HG03135 (cell line): Measurements from ENCODE around the gene ATP2B3.

Source experiments
- ATAC-seq: cut with Tn5 transposase; IDR thresholded peaks from one replicate; pipeline ENCODE4 v1.9.1; 2021; ENCODE audit warnings: mild to moderate bottlenecking, moderate library complexity; ENCODE audit not compliant: unreplicated experiment

Gene ATP2B3

DNA sequence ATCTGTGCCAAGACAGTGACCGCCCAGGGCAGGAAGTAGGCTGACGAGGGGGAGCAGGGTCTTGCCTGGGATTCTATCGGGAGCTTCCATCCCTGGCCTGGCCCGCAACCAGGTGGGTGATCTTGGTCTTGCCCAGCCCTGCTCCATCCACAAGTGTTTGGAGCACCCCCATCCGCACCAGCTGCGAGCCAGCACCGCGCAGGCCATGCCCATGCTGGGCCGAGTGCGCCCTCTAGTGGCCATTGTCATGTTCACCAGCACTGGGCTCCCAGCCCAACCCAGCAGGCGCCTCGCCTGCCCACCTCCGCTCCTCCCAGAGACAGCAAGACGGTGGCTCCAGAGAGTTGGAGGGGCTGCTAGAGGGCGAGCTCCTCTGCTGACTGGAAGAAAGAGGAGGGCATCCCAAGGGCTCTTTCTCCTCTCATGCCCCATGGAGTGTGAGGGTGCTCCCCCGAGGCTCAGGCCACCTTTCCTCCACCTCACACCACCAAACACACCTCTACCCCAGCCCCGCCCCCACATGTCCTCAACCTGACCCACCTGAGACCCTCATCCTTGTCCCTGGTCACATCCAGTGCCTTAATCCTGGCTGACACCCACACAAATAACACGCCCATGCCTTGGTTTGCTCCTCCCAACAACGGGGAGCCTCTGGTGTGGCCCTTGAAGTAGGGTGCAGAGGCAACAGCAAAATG is 9.8 kb upstream of the ATP2B3 start:
- ATAC-seq = peak; percentile 94

DNA sequence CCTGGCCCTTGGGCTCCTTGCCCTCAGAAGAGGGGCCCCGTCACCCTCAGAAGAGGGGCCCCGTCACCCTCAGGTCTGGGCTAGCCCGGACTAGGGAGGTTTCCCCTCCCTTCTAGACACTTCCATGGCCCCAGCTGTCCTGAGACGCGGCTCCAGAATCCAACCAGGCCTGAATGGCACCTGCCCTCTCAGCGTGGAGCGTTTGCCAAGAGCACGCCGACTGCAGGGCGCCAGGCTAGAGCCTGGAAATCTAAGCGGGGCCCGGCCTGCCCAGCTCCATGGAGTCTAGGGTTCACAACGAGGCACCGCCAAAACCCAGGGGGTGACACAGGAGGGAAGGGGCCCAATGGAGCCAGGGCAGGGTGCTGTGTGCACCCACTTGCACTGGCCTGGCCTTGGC is 7.8 kb upstream of the ATP2B3 start:
- ATAC-seq = no peak

- no peak for ATAC-seq
Measured at GRCh38 chrX:153510383-153510782, 7.1 kb upstream of the ATP2B3 start.

DNA sequence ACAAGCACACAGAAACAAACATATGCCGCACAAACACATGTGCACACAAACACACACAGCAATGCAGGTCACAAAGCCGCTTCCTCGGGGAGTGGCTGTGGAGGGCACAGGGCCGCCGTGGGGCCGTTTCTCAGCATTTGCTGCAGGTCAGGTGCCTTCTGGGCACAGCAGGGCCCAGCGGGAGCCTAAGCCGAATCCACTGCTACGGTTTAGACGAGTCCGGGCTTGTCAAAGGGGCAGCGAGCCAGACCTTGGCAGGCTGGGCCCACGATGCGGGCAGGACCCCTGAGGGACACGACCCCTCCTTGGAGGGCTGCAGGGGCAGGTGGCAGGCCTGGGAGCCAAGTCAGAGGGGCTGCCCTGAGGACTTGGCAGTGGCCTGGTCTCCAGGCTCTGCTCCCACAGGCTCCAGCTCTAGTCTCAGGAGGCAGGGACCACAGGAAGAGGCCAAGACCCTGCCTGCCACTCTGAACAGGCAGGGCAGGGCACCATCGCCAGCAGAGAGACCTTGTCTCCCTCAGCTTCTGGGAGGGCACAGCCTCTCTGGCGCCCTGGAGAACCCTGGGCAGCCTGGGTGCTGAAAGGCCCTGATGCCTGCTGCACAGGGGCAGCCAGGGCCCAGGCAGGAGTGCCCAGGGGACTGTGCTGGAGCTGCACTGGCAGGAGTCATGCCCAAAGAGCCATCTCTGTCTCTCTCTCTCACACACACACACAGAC is 5.5 kb upstream of the ATP2B3 start:
- ATAC-seq = no peak

DNA sequence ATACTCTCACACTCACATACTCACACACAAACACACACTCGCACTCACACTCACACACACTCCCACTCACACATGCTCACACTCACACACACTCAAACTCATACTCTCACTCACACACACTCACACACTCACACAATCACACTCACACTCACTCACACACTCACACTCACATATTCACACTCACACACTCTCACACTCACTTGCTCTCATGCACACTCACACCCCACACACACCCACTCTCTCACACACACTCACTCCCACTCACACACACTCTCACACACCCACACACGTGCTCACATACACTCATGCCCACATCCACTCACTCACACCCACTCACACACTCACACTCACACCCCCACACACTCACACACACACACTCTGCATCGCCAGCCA is 4.9 kb upstream of the ATP2B3 start:
- ATAC-seq = no peak

GRCh38 chrX:153513265-153513664 is 4.2 kb upstream of the ATP2B3 start:
- no peak for ATAC-seq

GRCh38 chrX:153514259-153514658 is 3.2 kb upstream of the ATP2B3 start:
- ATAC-seq = no peak

DNA sequence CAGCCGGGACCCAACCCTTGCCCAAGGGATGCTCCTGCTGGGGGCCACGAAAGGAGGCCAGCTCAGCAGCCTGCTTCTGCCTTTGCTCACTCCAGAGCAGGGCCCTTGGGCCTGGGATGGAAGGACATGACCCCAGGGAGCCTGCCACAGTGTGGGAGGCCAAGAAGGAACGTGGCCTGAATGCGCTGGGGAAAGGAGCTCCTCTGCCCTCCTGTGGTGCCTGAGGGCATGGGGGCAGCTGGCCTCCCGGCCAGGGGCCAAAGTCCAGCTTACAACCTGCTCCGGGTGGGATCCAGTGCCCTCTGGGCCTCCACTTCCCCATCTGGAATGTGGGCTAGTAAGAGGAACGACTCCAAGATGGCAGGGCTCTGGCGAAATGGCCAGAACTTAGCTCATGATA is 2.0 kb upstream of the ATP2B3 start:
- no peak for ATAC-seq

DNA sequence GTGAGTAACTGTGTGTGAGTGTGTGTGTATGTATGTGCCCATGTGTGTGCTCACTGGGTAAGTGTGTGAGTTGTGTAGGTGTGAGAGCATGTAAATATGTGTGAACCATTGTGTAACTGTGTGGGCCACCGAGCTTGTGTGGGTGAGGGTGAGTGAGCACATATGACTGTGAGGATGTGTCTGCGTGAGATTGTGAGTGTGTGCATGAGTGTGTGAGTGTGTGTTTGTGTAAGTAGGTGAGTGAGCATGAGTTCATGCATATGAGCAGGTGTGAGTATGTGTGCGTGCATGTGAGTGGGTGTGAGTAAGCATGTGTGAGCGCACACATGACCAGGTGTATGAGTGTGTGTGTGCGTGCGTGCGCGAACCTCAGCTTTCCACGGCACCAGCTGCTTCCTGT is 1.4 kb upstream of the ATP2B3 start:
- no peak for ATAC-seq

GRCh38 chrX:153517946-153518834 is 748 bp downstream of the ATP2B3 start:
- ATAC-seq = no peak

- no peak for ATAC-seq
Measured at GRCh38 chrX:153519569-153520286, 2.3 kb downstream of the ATP2B3 start.

- ATAC-seq = no peak
Measured at GRCh38 chrX:153520287-153520917, 3.0 kb downstream of the ATP2B3 start.

- ATAC-seq = no peak
Measured at GRCh38 chrX:153521034-153521433, 3.6 kb downstream of the ATP2B3 start.

DNA sequence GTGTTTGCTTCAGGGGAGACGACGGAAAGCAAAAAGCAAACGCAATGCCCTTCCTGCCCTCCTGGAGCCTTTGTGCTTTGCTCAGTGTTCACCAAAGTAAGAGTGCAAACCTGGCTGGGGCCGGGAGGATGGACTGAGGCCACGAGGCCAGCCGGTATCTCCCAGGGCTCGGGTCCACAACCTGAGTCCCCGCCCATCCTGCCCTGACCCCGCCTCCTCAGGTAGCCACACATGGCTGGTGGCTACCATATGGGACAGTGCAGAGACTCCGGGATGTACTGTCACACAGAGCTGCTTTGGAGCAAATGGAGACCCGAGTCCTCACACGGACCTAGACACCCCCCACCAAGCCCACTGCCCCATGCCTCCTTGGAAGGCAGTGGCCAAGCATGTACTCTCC is 4.8 kb downstream of the ATP2B3 start:
- no peak for ATAC-seq

DNA sequence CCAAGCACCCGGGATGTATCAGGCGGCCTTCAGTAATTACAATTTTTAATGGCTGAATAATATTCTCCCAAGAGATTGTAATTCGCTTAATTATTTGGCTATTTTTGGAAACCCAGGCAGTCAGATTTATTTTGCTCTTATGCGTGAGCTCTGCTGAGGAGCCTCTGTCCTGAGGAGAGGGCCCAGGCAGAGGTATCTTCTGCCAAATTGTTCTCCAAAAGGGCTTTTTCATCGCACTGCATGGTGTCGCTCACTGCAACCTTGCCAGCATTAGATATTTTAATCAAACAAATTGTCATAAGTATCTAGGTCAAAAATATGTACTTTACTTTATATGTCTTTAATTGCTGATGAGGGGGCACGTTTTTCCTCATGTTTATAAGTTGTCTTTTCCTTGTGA is 5.8 kb downstream of the ATP2B3 start:
- no peak for ATAC-seq

DNA sequence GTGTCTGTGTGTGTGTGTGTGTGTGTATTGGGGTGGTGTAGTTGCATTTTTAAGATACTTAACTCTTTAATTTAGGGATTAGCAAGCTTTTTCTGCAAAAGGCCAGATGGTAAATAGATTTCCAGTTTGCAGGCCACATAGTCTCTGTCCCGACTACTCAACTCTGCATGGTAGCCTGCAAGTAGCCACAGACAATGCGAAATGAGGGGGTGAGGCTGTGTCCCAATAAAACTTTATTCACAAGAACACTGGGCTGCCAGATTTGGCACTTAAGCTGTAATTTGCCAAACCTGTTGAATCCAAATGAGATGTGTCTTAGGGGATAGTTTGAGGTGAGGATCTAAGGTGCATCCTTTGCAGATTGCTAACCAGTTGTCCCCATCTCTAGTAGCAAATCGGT is 6.8 kb downstream of the ATP2B3 start:
- ATAC-seq = no peak

DNA sequence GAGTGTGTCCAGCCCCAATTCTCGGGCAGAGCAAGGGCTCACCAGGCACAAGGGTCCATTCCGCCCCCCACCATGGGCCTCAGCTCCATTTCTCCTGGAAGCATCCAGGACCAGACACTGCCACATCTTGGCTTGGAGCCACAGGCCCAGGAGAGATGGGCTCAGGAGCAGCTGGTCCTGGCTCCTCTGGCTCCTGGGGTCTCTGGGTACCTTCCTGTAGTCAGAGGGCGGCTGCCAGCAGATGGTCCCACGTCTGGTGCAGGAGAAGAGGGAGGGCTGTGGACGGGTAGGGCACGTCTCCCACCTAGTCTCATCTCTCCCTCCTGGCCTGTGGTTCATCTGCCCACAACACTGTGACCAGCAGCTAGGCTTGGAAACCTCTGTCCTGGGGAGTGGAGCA is 8.0 kb downstream of the ATP2B3 start:
- ATAC-seq = no peak

- ATAC-seq = no peak
Measured at GRCh38 chrX:153526042-153526441, 8.6 kb downstream of the ATP2B3 start.

- ATAC-seq = no peak
Measured at GRCh38 chrX:153526801-153527200, 9.4 kb downstream of the ATP2B3 start.

- ATAC-seq = no peak
Measured at GRCh38 chrX:153527208-153527607, 9.8 kb downstream of the ATP2B3 start.
